ENCODE data around the gene MTREX. TPM values are rescaled to one million over a fixed set of nuclear protein-coding genes. Genes with fewer than 3 reads are reported as not detected.

Gene MTREX
- total and polyA plus RNA-seq, 2 of the 8 experiments (the other 6 are each of a cell fraction or from before 2014, with no cell fraction given): 16.0 to 130 TPM

GRCh38 chr5:55441954-55442353 is 134.2 kb downstream of the MTREX start:
- Histone ChIP-seq H3K23ac (ENCODE audit: insufficient read length) (no peak overlapping the region), H3K9me3 (ENCODE audit: insufficient read depth in 2 of 2, low read depth in 1 of 2, low read length in 1 of 2) (no peaks in the 10 kb centered on the region; a peak in 1 of 4 replicates), H3K56ac (replicated peaks; ENCODE audit: insufficient read length, low read depth, low read length) (no peak overlapping the region), H3K4me3 (ENCODE audit: extremely low read depth in 1 of 4, insufficient read depth in 2 of 4, low read depth in 3 of 4, low read length in 4 of 4) (no peak overlapping the region), H3K4ac (replicated peaks; ENCODE audit: insufficient read length, low read depth, low read length) (no peak overlapping the region), H2BK20ac (ENCODE audit: low read length) (no peak overlapping the region), H3K9ac (replicated peaks in 1 of 4; ENCODE audit: extremely low read depth in 1 of 4, low read depth in 3 of 4, low read length in 3 of 4) (no peak overlapping the region), H4K8ac (ENCODE audit: extremely low read depth, insufficient read depth, low read length) (no peak overlapping the region), H3K36me3 (ENCODE audit: control insufficient read depth in 2 of 4, insufficient read depth in 4 of 4, low read length in 3 of 4) (peaks cover 0 to 44% (median 8%) of the 10 kb centered on the region in 4 experiments; a peak in 3 of 8 replicates), H2AK5ac (ENCODE audit: low read depth, low read length) (no peak overlapping the region), H2AFZ (ENCODE audit: low read length) (no peak overlapping the region), H3K27me3 (replicated peaks in 1 of 4; ENCODE audit: control insufficient read depth in 3 of 4, extremely low read depth in 1 of 4, insufficient read depth in 3 of 4, low read length in 3 of 4) (no peaks in the 10 kb centered on the region), H4K5ac (ENCODE audit: insufficient read length, low read depth, low read length) (no peak overlapping the region), H2BK120ac (replicated peaks; ENCODE audit: low read depth, low read length) (no peak overlapping the region), H2BK12ac (ENCODE audit: low read depth, low read length) (no peak overlapping the region), H3K14ac (ENCODE audit: insufficient read length) (no peak overlapping the region), H3K79me1 (ENCODE audit: low read depth, low read length) (no peaks in the 10 kb centered on the region), H3K4me2 (ENCODE audit: insufficient read depth in 1 of 2, low read depth in 2 of 2, low read length in 2 of 2) (no peak overlapping the region), H2BK5ac (ENCODE audit: low read depth, low read length) (no peak overlapping the region), H4K91ac (replicated peaks; ENCODE audit: insufficient read length, low read length) (no peak overlapping the region), H3K79me2 (ENCODE audit: control insufficient read depth in 1 of 2, insufficient read depth in 2 of 2, low read length in 2 of 2) (peaks cover 0 to 27% of the 10 kb centered on the region in 2 experiments; a peak in 2 of 4 replicates), H4K20me1 (replicated peaks in 1 of 2; ENCODE audit: control insufficient read depth in 1 of 2, insufficient read depth in 2 of 2, low read length in 2 of 2) (no peaks in the 10 kb centered on the region), H2BK15ac (ENCODE audit: low read length) (no peak overlapping the region), H3K4me1 (replicated peaks in 1 of 4; ENCODE audit: control insufficient read depth in 3 of 4, insufficient read depth in 4 of 4, low read length in 3 of 4) (peaks cover 5 to 19% (median 11%) of the 10 kb centered on the region in 4 experiments; a peak in 6 of 7 replicates), H3K27ac (ENCODE audit: low read depth, low read length) (no peak overlapping the region), H3K18ac (ENCODE audit: extremely low read depth, low read length) (no peak overlapping the region), H3K23me2 (ENCODE audit: low read depth, low read length) (no peaks in the 10 kb centered on the region)
- DNase-seq (ENCODE audit: low read depth in 1 of 2, low spot score in 2 of 2): no peak
- CTCF ChIA-PET (ENCODE audit: partially characterized antibody): interaction anchor here (1.2 kb wide), 1 partner anchor 74 kb away, joined by 3 read pairs; no protein-coding TSS in a partner anchor
- TF ChIP-seq POU5F1 (IDR thresholded peaks at IDR 0.05; ENCODE audit: low read depth, low read length) (no peak), TBP (IDR thresholded peaks at IDR 0.05; ENCODE audit: low read depth, low read length) (no peak)
- WGBS, 2 experiments (ENCODE audit: extremely low coverage in 1 of 2, insufficient coverage in 1 of 2, insufficient read length in 1 of 2, insufficient replicate concordance in 2 of 2, low coverage in 1 of 2, low lambda C conversion rate in 2 of 2, missing lambda C conversion rate in 1 of 2): 95% methylated on average over 1 of the region's 1 CpG; no CpG with 5 or more reads in 1 of the 2 experiments
- no peak for FAIRE-seq
- POLR2A ChIA-PET (ENCODE audit: partially characterized antibody): interaction anchor here (1.1 kb wide), 1 partner anchor 13 kb away, joined by 3 read pairs; no protein-coding TSS in a partner anchor
